Measurements from ENCODE around the gene SYT2. TPM values are rescaled to one million over a fixed set of nuclear protein-coding genes. Genes with fewer than 3 reads are reported as not detected.

SYT2 gene
- total and polyA plus RNA-seq, 12 donors: under 0.01 to 0.07 (median 0.02) TPM; not detected in 9

GRCh38 chr1:202597090-202597761 lies 113.0 kb downstream of the SYT2 start:
- H3K27me3 ChIP-seq: peaks cover 0 to 61% (median 0%) of the 10 kb centered on the region in 7 donors
- intact Hi-C loops (cut with DNase I): loop anchor here in 7 of 10 donors (10.0 kb wide), 2 partner anchors 92 to 102 kb away; no protein-coding TSS in a partner anchor
- 90 to 95% methylated on average over 3 of the region's 3 CpGs for WGBS, 2 donors
- peaks cover 6 to 32% (median 26%) of the 10 kb centered on the region in 9 donors for H3K4me1 ChIP-seq
- DNase-seq (no peak), ATAC-seq (no peak)
- peaks cover 0 to 41% (median 6%) of the 10 kb centered on the region in 9 donors for H3K36me3 ChIP-seq
- H3K4me3 ChIP-seq: no peak overlapping the region
- H3K27ac ChIP-seq: no peak overlapping the region
- TF ChIP-seq CTCF (IDR thresholded peaks at IDR 0.05): no peak
- H3K9me3 ChIP-seq: no peaks in the 10 kb centered on the region

GRCh38 chr1:202596638-202597037 lies 113.6 kb downstream of the SYT2 start:
- TF ChIP-seq CTCF (IDR thresholded peaks at IDR 0.05): no peak
- WGBS, 2 donors: 88 to 96% methylated on average over 13 of the region's 13 CpGs
- peaks cover 0 to 36% (median 6%) of the 10 kb centered on the region in 9 donors for H3K36me3 ChIP-seq
- H3K4me3 ChIP-seq: no peak overlapping the region
- peaks cover 0 to 56% (median 0%) of the 10 kb centered on the region in 7 donors for H3K27me3 ChIP-seq
- ATAC-seq (no peak), DNase-seq (no peak)
- H3K27ac ChIP-seq: no peak overlapping the region
- intact Hi-C loops (cut with DNase I): loop anchor here in 7 of 10 donors (10.0 kb wide), 2 partner anchors 92 to 102 kb away; no protein-coding TSS in a partner anchor
- H3K9me3 ChIP-seq: no peaks in the 10 kb centered on the region
- peaks cover 10 to 38% (median 29%) of the 10 kb centered on the region in 9 donors for H3K4me1 ChIP-seq

GRCh38 chr1:202593845-202594244 lies 116.4 kb downstream of the SYT2 start:
- intact Hi-C loops (cut with DNase I): loop anchor here in 7 of 10 donors (10.0 kb wide), 2 partner anchors 89 to 99 kb away; no protein-coding TSS in a partner anchor
- 67 to 71% methylated on average over 4 of the region's 4 CpGs for WGBS, 2 donors

More at GRCh38 chr1:202593845-202594244, 116.4 kb downstream of the SYT2 start:
- Histone ChIP-seq H3K4me1 (peaks cover 20 to 56% (median 44%) of the 10 kb centered on the region in 9 donors), H3K27me3 (peaks cover 0 to 55% (median 0%) of the 10 kb centered on the region in 7 donors), H3K9me3 (no peaks in the 10 kb centered on the region), H3K36me3 (peaks cover 0 to 23% (median 0%) of the 10 kb centered on the region in 9 donors), H3K4me3 (no peak overlapping the region), H3K27ac (peak overlapping the region in 7 of 10 donors; percentile 36 to 96 (median 89))
- ATAC-seq: no peak
- DNase-seq: no peak
- no peak for TF ChIP-seq CTCF (IDR thresholded peaks at IDR 0.05)
